HepG2 (cell line): ENCODE measurements around the gene ASIC3. TPM values are rescaled to one million over a fixed set of nuclear protein-coding genes. Genes with fewer than 3 reads are reported as not detected.
A peak's percentile ranks its signal among the peaks of the same experiment; 100 is the strongest.

Experiments used
- ATAC-seq: fragments of 200-7000 bp; cut with Tn5 transposase; 3 replicates; pipeline ENCODE4 v1.9.1; 2020; ENCODE audit warnings: mild to moderate bottlenecking, moderate library complexity
- BruUV-seq: library from RNA; stranded (reverse); fragments of 400-500 nt; replicated peaks from 2 replicates; lab custom pipeline; 2021; lab: Mats Ljungman, UMichigan
- CTCF ChIA-PET: fragments of 300-600 bp; formaldehyde crosslinking; extraction: SDS; loops from one replicate; lab custom pipeline; 2021; ENCODE audit warnings: low total read pairs, inconsistent platforms, low intra/inter-chr PET ratio; lab: Yijun Ruan, JAX
- POLR2A ChIA-PET: fragments of 350-600 bp; sonication (Branson Sonifier 250); formaldehyde crosslinking; loops from one replicate; lab custom pipeline; 2020; ENCODE audit warnings: antibody characterized with exemption, inconsistent platforms; lab: Yijun Ruan, JAX
- DNase-seq: peaks from one replicate; pipeline ENCODE4 v3.0.0-alpha.2; 2015; ENCODE audit warnings: low spot score
- FAIRE-seq: peaks from 3 replicates; lab custom pipeline; 2011; peaks lifted over from hg19 to GRCh38; lab: Jason Lieb, UNC
- H2AFZ ChIP-seq: one replicate; pipeline ENCODE4 v1.6.1; 2011; ENCODE audit warnings: low read length, inconsistent platforms
- H3K27ac ChIP-seq: fragments of 300-600 bp; 3 replicates; pipeline ENCODE4 v1.8.0; 2011; ENCODE audit warnings: mixed run types, mild to moderate bottlenecking, mixed read lengths, low read length, inconsistent platforms; ENCODE audit not compliant: insufficient read depth; ENCODE audit errors: extremely low read length
- H3K27me3 ChIP-seq, 2 experiments: fragments of 200-600 bp in 1 of 2; 2 replicates in 1 of 2; 3 replicates in 1 of 2; pipeline versions ENCODE4 v1.6.0 to v1.8.0; 2011; ENCODE audit warnings: low read length in 2 of 2, mild to moderate bottlenecking in 2 of 2, moderate library complexity in 2 of 2, inconsistent platforms in 1 of 2; ENCODE audit not compliant: insufficient read depth in 2 of 2, control insufficient read depth in 1 of 2
- H3K36me3 ChIP-seq, 2 experiments: fragments of 200-600 bp in 1 of 2; replicated peaks in 1 of 2; 2 replicates in 1 of 2; 3 replicates in 1 of 2; pipeline versions ENCODE4 v1.5.1 to v1.8.0; 2011; ENCODE audit warnings: low read length in 2 of 2, inconsistent platforms in 1 of 2; ENCODE audit not compliant: insufficient read depth in 2 of 2, control insufficient read depth in 1 of 2
- H3K4me1 ChIP-seq: 2 replicates; pipeline ENCODE4 v1.5.1; 2012; ENCODE audit warnings: low read length, inconsistent platforms; ENCODE audit not compliant: insufficient read depth
- H3K4me2 ChIP-seq: 2 replicates; pipeline ENCODE4 v1.6.0; 2011; ENCODE audit warnings: low read depth, low read length, inconsistent platforms
- H3K4me3 ChIP-seq, 3 experiments: fragments of 200-600 bp in 1 of 3; sonication (generic), shearing (Covaris generic) in 1 of 3; replicated peaks in 1 of 3; 2 replicates each; pipeline ENCODE4 v1.5.1; 2011 to 2016; ENCODE audit warnings: low read length in 3 of 3, inconsistent platforms in 2 of 3, low read depth in 2 of 3, mild to moderate bottlenecking in 2 of 3, control low read depth in 1 of 3, mixed read lengths in 1 of 3; ENCODE audit not compliant: insufficient read depth in 1 of 3
- H3K79me2 ChIP-seq: one replicate; pipeline ENCODE4 v1.6.1; 2011; ENCODE audit warnings: low read length, inconsistent platforms; ENCODE audit not compliant: insufficient read depth
- H3K9ac ChIP-seq: 2 replicates; pipeline ENCODE4 v1.6.0; 2011; ENCODE audit warnings: mild to moderate bottlenecking, low read depth, low read length, inconsistent platforms; ENCODE audit not compliant: insufficient read depth
- H3K9me3 ChIP-seq: 2 replicates; pipeline ENCODE4 v1.5.1; 2012; ENCODE audit warnings: mild to moderate bottlenecking, low read length
- H4K20me1 ChIP-seq: 2 replicates; pipeline ENCODE4 v1.6.0; 2011; ENCODE audit warnings: inconsistent platforms, mild to moderate bottlenecking, low read length, moderate library complexity; ENCODE audit not compliant: insufficient read depth
- EZH2 ChIP-seq: conservative IDR thresholded peaks from 2 replicates; pipeline ENCODE4 v1.6.1; 2012; ENCODE audit warnings: mild to moderate bottlenecking, low read depth, low read length, moderate library complexity
- STAG1 ChIP-seq: sonication (generic); formaldehyde crosslinking; IDR thresholded peaks from 2 replicates; pipeline ENCODE4 v1.4.0; 2020; ENCODE audit warnings: missing genetic modification reagents
- ZNF256 ChIP-seq: sonication (generic); formaldehyde crosslinking; conservative IDR thresholded peaks from 2 replicates; pipeline ENCODE4 v1.4.0; 2020; ENCODE audit warnings: missing genetic modification reagents
- WGBS: methylation state at CpG from one replicate; pipeline ENCODE4 v1.1.6; 2017; ENCODE audit warnings: low lambda C conversion rate; 5-methylcytosine and 5-hydroxymethylcytosine counted together
- in situ Hi-C: cut with HindIII; loops from 2 replicates; pipeline ENCODE4 v1.10.0; 2017; ENCODE audit warnings: low pct_unique_long_range_greater_than_20kb; ENCODE audit not compliant: extremely low pct_ligation_motif_present
- intact Hi-C: fragments of 100-400 bp; cut with micrococcal nuclease; formaldehyde crosslinking; loops from one replicate; pipeline ENCODE4 v1.10.0; 2022; ENCODE audit not compliant: unreplicated experiment
- polyA plus RNA-seq, 8 experiments: library from polyadenylated mRNA; depleted of rRNA in 3 of 8; stranded (reverse) in 7 of 8; unstranded in 1 of 8; fragments of >200 nt; fragmentation: Illumina TruSeq in 4 of 8; extraction: Trizol in 4 of 8; gene quantifications; 2 replicates each; pipeline versions ENCODE4 v1.2.1 to v1.2.3, GENCODE V29; 2011 to 2016; ENCODE audit warnings: low read depth in 4 of 8, missing spikeins in 1 of 8, mixed read lengths in 1 of 8; ENCODE audit not compliant: insufficient read depth in 1 of 8
- total RNA-seq, 5 experiments: library from RNA; depleted of rRNA; stranded (reverse); fragments of >200 nt; fragmentation: Illumina TruSeq; extraction: Trizol; gene quantifications; 2 replicates each; pipeline ENCODE4 v1.2.3, GENCODE V29; 2016; ENCODE audit warnings: low read depth in 1 of 5
- TF ChIP-seq, protein P1 (sequence below): sonication (generic); formaldehyde crosslinking; IDR thresholded peaks from 2 replicates; pipeline ENCODE4 v1.5.0; 2020; ENCODE audit warnings: mild to moderate bottlenecking, missing genetic modification reagents, moderate library complexity
- TF ChIP-seq, protein P2 (sequence below): sonication (generic); formaldehyde crosslinking; IDR thresholded peaks from 2 replicates; pipeline ENCODE4 v1.4.0; 2020; ENCODE audit warnings: mild to moderate bottlenecking, missing genetic modification reagents

ASIC3 gene
- total and polyA plus RNA-seq, 2 of the 13 experiments (the other 11 are each of a cell fraction or from before 2014, with no cell fraction given) = 0.51 TPM; not detected in 1

DNA sequence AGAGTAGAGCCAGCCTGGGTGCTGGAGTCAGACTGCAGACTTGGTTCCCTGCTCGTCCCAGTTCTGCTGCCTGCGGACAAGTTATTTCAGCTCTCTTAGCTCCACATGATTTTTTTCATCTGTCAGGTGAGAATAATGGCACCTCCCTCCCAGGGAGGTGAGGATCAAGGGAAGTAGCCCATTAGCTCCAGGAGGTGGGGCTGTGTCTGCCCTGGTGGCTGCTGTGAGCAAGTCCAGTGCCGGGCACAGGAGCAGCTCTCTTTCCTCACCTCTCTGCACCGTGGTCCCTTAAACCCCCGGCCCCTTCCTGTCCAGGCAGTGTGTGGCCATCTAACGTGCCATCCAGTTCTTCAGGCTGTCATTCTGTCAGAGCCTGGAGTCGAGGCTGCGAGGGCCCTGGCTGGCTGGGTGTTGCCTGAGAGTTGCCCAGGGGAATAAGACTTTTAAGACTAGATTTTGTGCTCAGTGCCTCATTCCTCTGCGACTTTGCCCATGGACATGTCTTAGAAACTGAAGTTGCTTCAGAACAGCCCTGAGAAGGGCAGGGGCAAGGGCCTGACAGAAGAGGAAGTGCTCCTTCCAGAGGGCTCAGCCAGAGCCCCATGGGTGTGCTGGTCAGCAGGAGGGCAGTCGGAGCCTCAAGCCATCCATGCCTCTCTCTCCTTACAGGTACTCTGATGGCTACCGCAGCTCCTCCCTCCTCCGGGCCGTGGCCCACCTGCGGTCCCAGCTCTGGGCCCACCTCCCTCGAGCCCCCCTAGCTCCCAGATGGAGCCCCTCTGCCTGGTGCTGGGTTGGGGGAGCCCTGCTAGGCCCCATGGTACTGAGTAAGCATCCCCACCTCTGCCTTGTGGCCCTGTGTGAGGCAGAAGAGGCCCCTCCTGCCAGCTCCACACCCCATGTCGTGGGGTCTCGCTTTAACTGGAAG, 15.1 kb upstream of the ASIC3 start:
- no peak for DNase-seq
- no peak overlapping the region for H3K9ac ChIP-seq

More for the DNA sequence above, 15.1 kb upstream of the ASIC3 start:
- Histone ChIP-seq H3K79me2 (no peaks in the 10 kb centered on the region), H3K4me3 (no peak overlapping the region), H2AFZ (no peak overlapping the region), H4K20me1 (no peaks in the 10 kb centered on the region), H3K27me3 (no peaks in the 10 kb centered on the region), H3K9me3 (no peaks in the 10 kb centered on the region), H3K27ac (no peak overlapping the region), H3K4me2 (no peak overlapping the region), H3K36me3 (no peaks in the 10 kb centered on the region), H3K4me1 (peaks cover 10% of the 10 kb centered on the region; the same call in 1 of the 2 replicates)
- peak; percentile 7; the same call in 1 of the 3 replicates for ATAC-seq
- WGBS = 79% methylated on average over 8 of the region's 17 CpGs
- in situ Hi-C loops (no loop called here), intact Hi-C loops (no loop called here)
- BruUV-seq = no TSS peak
- TF ChIP-seq STAG1 (CRISPR knock-in tag) (peak; percentile 13; the same call in 1 of the 2 replicates), ZNF256 (no peak), EZH2 (no peak)
- TF ChIP-seq, protein P1, sequence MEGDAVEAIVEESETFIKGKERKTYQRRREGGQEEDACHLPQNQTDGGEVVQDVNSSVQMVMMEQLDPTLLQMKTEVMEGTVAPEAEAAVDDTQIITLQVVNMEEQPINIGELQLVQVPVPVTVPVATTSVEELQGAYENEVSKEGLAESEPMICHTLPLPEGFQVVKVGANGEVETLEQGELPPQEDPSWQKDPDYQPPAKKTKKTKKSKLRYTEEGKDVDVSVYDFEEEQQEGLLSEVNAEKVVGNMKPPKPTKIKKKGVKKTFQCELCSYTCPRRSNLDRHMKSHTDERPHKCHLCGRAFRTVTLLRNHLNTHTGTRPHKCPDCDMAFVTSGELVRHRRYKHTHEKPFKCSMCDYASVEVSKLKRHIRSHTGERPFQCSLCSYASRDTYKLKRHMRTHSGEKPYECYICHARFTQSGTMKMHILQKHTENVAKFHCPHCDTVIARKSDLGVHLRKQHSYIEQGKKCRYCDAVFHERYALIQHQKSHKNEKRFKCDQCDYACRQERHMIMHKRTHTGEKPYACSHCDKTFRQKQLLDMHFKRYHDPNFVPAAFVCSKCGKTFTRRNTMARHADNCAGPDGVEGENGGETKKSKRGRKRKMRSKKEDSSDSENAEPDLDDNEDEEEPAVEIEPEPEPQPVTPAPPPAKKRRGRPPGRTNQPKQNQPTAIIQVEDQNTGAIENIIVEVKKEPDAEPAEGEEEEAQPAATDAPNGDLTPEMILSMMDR (CRISPR knock-in tag) = peak; percentile 23; the same call in 1 of the 2 replicates
- TF ChIP-seq, protein P2, sequence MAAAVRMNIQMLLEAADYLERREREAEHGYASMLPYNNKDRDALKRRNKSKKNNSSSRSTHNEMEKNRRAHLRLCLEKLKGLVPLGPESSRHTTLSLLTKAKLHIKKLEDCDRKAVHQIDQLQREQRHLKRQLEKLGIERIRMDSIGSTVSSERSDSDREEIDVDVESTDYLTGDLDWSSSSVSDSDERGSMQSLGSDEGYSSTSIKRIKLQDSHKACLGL = no peak
- POLR2A ChIA-PET = no interaction called here
- CTCF ChIA-PET = no interaction called here
- FAIRE-seq = no peak
